ENCODE data around the gene AGRN.

The AGRN gene

DNA sequence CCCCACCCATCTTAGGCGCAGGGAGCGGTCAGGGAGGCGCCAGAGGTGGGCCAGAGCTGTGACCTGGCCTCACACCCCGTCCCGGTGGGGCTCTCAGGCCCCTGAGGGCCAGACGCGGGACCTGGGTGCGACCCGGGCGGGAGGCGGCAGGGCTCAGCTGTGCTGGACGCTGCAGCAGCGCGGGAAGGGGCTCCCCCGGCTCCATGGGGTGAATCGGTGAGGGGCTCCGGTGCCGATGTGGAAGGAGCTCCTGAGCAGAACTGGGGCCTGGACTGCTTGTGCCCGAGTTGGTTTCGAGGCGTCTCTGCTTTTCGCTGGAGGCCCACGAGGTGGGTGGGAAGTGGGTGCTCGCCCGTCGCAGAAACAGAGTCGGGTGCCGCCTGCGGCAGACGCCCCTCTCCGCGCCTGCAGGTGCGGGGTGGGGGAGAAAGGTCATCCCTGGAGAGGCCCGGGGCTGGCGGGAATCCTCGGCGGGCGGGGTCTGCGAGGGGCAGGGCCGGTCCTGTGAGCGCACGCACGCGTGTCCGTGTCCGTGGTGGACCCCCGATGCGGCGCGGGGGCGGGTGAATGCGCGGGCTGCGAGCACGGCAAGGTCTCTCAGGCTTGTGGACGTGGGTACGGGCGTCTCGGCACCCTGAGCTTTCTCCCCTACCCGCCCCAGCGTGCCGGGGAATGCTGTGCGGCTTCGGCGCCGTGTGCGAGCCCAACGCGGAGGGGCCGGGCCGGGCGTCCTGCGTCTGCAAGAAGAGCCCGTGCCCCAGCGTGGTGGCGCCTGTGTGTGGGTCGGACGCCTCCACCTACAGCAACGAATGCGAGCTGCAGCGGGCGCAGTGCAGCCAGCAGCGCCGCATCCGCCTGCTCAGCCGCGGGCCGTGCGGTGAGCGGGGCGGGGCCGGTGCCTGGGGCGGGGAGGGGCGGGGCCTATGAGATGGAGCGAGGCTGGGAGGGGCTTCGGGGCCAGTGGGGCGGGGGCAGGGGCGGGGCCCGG is 20.4 kb downstream of the AGRN start:
- H2BK15ac ChIP-seq (ENCODE audit: low read depth, poor library complexity, severe bottlenecking) = no peak overlapping the region
- WGBS = 12% methylated on average over 62 of the region's 99 CpGs
- H4K91ac ChIP-seq (ENCODE audit: low read length) = no peak overlapping the region
- H3K4ac ChIP-seq (ENCODE audit: low read depth in 1 of 2, low read length in 2 of 2) = no peak overlapping the region
- no peak overlapping the region for H4K8ac ChIP-seq (ENCODE audit: low read length)
- H3K18ac ChIP-seq (ENCODE audit: low read depth in 1 of 2, low read length in 2 of 2) = peak overlapping the region; percentile 17 to 46
- H3K4me2 ChIP-seq (ENCODE audit: low read length, poor library complexity, severe bottlenecking) = peak overlapping the region; percentile 85
- peak overlapping the region in 1 of 2 experiments; percentile 94 for H3K14ac ChIP-seq (ENCODE audit: low read length in 2 of 2)
- no peaks in the 10 kb centered on the region for H3K9me3 ChIP-seq (ENCODE audit: control insufficient read depth, low read length)
- no peak overlapping the region for H3K27ac ChIP-seq (ENCODE audit: low read length, poor library complexity, severe bottlenecking)
- DNase-seq = peak; percentile 87
- peaks cover 60% of the 10 kb centered on the region for H3K79me1 ChIP-seq (replicated peaks; ENCODE audit: low read length, poor library complexity, severe bottlenecking)
- H3K36me3 ChIP-seq (ENCODE audit: control insufficient read depth in 1 of 2, insufficient read depth in 2 of 2, low read depth in 1 of 2, low read length in 2 of 2) = peaks cover 0 to 90% of the 10 kb centered on the region in 2 experiments
- no peak overlapping the region for H3K9ac ChIP-seq (ENCODE audit: low read length)
- H3K27me3 ChIP-seq (ENCODE audit: control insufficient read depth in 1 of 2, insufficient read depth in 1 of 2, low read length in 2 of 2) = peaks cover 0 to 49% of the 10 kb centered on the region in 2 experiments
- H3K4me1 ChIP-seq (ENCODE audit: control insufficient read depth, insufficient read depth, low read depth, low read length) = peaks cover 35% of the 10 kb centered on the region
- peak overlapping the region; percentile 15 to 47 for H2BK12ac ChIP-seq (ENCODE audit: low read length in 2 of 2)
- no peak overlapping the region for H2BK5ac ChIP-seq (ENCODE audit: low read depth, low read length, poor library complexity, severe bottlenecking)
- peak overlapping the region in 1 of 2 experiments; percentile 64 for H3K23ac ChIP-seq (ENCODE audit: low read length in 2 of 2)
- peak overlapping the region; percentile 43 to 60 for H3K4me3 ChIP-seq (ENCODE audit: insufficient read depth in 1 of 2, low read depth in 1 of 2, low read length in 2 of 2)
- H2AK5ac ChIP-seq (ENCODE audit: low read length, severe bottlenecking) = no peak overlapping the region
- no peak overlapping the region for H2AFZ ChIP-seq (ENCODE audit: low read depth, low read length)
- H2BK120ac ChIP-seq (ENCODE audit: low read depth, low read length) = no peak overlapping the region

DNA sequence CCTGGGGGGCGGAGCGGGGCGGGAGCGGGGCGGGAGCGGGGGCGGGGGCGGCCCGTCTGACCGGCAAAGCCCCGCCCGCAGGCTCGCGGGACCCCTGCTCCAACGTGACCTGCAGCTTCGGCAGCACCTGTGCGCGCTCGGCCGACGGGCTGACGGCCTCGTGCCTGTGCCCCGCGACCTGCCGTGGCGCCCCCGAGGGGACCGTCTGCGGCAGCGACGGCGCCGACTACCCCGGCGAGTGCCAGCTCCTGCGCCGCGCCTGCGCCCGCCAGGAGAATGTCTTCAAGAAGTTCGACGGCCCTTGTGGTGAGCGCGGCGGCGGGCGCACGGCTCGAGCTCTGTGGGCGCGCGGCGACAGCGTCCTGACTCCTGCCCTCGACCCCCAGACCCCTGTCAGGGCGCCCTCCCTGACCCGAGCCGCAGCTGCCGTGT is 21.2 kb downstream of the AGRN start:
- WGBS = 51% methylated on average over 41 of the region's 60 CpGs
- Histone ChIP-seq H3K79me1 (replicated peaks; ENCODE audit: low read length, poor library complexity, severe bottlenecking) (peaks cover 56% of the 10 kb centered on the region), H3K4me2 (ENCODE audit: low read length, poor library complexity, severe bottlenecking) (peak overlapping the region; percentile 17), H3K23ac (ENCODE audit: low read length in 2 of 2) (no peak overlapping the region), H3K4ac (ENCODE audit: low read depth in 1 of 2, low read length in 2 of 2) (no peak overlapping the region), H3K9ac (ENCODE audit: low read length) (no peak overlapping the region), H2AK5ac (ENCODE audit: low read length, severe bottlenecking) (no peak overlapping the region), H3K18ac (ENCODE audit: low read depth in 1 of 2, low read length in 2 of 2) (peak overlapping the region in 1 of 2 experiments; percentile 83), H3K9me3 (ENCODE audit: control insufficient read depth, low read length) (no peaks in the 10 kb centered on the region), H3K4me3 (ENCODE audit: insufficient read depth in 1 of 2, low read depth in 1 of 2, low read length in 2 of 2) (peak overlapping the region in 1 of 2 experiments; percentile 9), H3K36me3 (ENCODE audit: control insufficient read depth in 1 of 2, insufficient read depth in 2 of 2, low read depth in 1 of 2, low read length in 2 of 2) (peaks cover 0 to 90% of the 10 kb centered on the region in 2 experiments), H3K27me3 (ENCODE audit: control insufficient read depth in 1 of 2, insufficient read depth in 1 of 2, low read length in 2 of 2) (peaks cover 0 to 41% of the 10 kb centered on the region in 2 experiments), H4K91ac (ENCODE audit: low read length) (peak overlapping the region; percentile 44), H2BK12ac (ENCODE audit: low read length in 2 of 2) (peak overlapping the region in 1 of 2 experiments; percentile 24), H3K27ac (ENCODE audit: low read length, poor library complexity, severe bottlenecking) (no peak overlapping the region), H2BK15ac (ENCODE audit: low read depth, poor library complexity, severe bottlenecking) (peak overlapping the region; percentile 34), H3K14ac (ENCODE audit: low read length in 2 of 2) (no peak overlapping the region), H2BK5ac (ENCODE audit: low read depth, low read length, poor library complexity, severe bottlenecking) (no peak overlapping the region), H4K8ac (ENCODE audit: low read length) (peak overlapping the region; percentile 74), H3K4me1 (ENCODE audit: control insufficient read depth, insufficient read depth, low read depth, low read length) (peaks cover 35% of the 10 kb centered on the region), H2BK120ac (ENCODE audit: low read depth, low read length) (no peak overlapping the region), H2AFZ (ENCODE audit: low read depth, low read length) (no peak overlapping the region)
- DNase-seq = no peak

DNA sequence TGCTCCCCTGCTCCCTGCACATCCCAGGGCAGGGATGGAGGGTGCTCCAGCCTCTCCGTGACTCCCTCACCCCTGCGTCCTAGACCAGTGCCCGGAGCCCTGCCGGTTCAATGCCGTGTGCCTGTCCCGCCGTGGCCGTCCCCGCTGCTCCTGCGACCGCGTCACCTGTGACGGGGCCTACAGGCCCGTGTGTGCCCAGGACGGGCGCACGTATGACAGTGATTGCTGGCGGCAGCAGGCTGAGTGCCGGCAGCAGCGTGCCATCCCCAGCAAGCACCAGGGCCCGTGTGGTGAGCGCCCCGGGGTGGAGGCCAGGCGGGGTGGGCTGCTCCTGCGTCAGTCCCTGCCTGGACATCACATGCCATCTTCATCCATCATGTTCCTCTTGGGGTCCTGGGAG is 22.0 kb downstream of the AGRN start:
- Histone ChIP-seq H3K9me3 (ENCODE audit: control insufficient read depth, low read length) (no peaks in the 10 kb centered on the region), H3K27ac (ENCODE audit: low read length, poor library complexity, severe bottlenecking) (no peak overlapping the region), H3K4ac (ENCODE audit: low read depth in 1 of 2, low read length in 2 of 2) (no peak overlapping the region), H3K36me3 (ENCODE audit: control insufficient read depth in 1 of 2, insufficient read depth in 2 of 2, low read depth in 1 of 2, low read length in 2 of 2) (peaks cover 0 to 90% of the 10 kb centered on the region in 2 experiments), H3K4me2 (ENCODE audit: low read length, poor library complexity, severe bottlenecking) (no peak overlapping the region), H3K27me3 (ENCODE audit: control insufficient read depth in 1 of 2, insufficient read depth in 1 of 2, low read length in 2 of 2) (peaks cover 0 to 35% of the 10 kb centered on the region in 2 experiments), H2AK5ac (ENCODE audit: low read length, severe bottlenecking) (no peak overlapping the region), H2BK15ac (ENCODE audit: low read depth, poor library complexity, severe bottlenecking) (no peak overlapping the region), H3K23ac (ENCODE audit: low read length in 2 of 2) (no peak overlapping the region), H3K4me3 (ENCODE audit: insufficient read depth in 1 of 2, low read depth in 1 of 2, low read length in 2 of 2) (no peak overlapping the region), H2AFZ (ENCODE audit: low read depth, low read length) (no peak overlapping the region), H3K18ac (ENCODE audit: low read depth in 1 of 2, low read length in 2 of 2) (no peak overlapping the region), H3K4me1 (ENCODE audit: control insufficient read depth, insufficient read depth, low read depth, low read length) (peaks cover 35% of the 10 kb centered on the region), H2BK12ac (ENCODE audit: low read length in 2 of 2) (no peak overlapping the region), H3K9ac (ENCODE audit: low read length) (no peak overlapping the region), H4K8ac (ENCODE audit: low read length) (no peak overlapping the region), H3K79me1 (replicated peaks; ENCODE audit: low read length, poor library complexity, severe bottlenecking) (peaks cover 56% of the 10 kb centered on the region), H2BK5ac (ENCODE audit: low read depth, low read length, poor library complexity, severe bottlenecking) (no peak overlapping the region), H3K14ac (ENCODE audit: low read length in 2 of 2) (no peak overlapping the region), H2BK120ac (ENCODE audit: low read depth, low read length) (no peak overlapping the region), H4K91ac (ENCODE audit: low read length) (no peak overlapping the region)
- no peak for DNase-seq
- 95% methylated on average over 25 of the region's 25 CpGs for WGBS

DNA sequence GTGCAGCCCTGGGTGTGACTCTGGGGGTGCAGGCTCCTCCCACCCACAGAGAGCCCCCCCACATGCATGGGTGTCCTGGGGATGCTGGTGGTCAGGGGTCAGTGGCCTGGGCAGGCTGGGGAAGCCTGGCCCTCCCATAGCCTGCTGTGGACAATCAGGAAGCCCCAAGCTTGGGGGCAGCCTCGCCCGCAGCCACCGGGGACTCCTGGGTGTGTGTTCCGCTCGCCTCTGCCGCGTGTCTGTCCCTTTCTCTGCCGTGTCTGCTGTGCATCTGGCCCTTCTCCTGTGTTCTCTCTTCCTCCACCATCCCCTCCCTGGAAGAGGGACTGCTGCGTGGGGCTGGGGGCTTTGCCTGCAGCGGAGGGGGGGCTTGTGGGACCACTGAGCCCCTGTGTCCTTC is 22.9 kb downstream of the AGRN start:
- Histone ChIP-seq H2BK12ac (ENCODE audit: low read length in 2 of 2) (no peak overlapping the region), H3K4ac (ENCODE audit: low read depth in 1 of 2, low read length in 2 of 2) (no peak overlapping the region), H2BK120ac (ENCODE audit: low read depth, low read length) (no peak overlapping the region), H3K4me3 (ENCODE audit: insufficient read depth in 1 of 2, low read depth in 1 of 2, low read length in 2 of 2) (no peak overlapping the region), H3K18ac (ENCODE audit: low read depth in 1 of 2, low read length in 2 of 2) (no peak overlapping the region), H3K23ac (ENCODE audit: low read length in 2 of 2) (no peak overlapping the region), H4K91ac (ENCODE audit: low read length) (no peak overlapping the region), H4K8ac (ENCODE audit: low read length) (peak overlapping the region; percentile 62), H3K36me3 (ENCODE audit: control insufficient read depth in 1 of 2, insufficient read depth in 2 of 2, low read depth in 1 of 2, low read length in 2 of 2) (peaks cover 0 to 90% of the 10 kb centered on the region in 2 experiments), H2BK5ac (ENCODE audit: low read depth, low read length, poor library complexity, severe bottlenecking) (no peak overlapping the region), H3K27ac (ENCODE audit: low read length, poor library complexity, severe bottlenecking) (no peak overlapping the region), H3K27me3 (ENCODE audit: control insufficient read depth in 1 of 2, insufficient read depth in 1 of 2, low read length in 2 of 2) (peaks cover 0 to 25% of the 10 kb centered on the region in 2 experiments), H3K9ac (ENCODE audit: low read length) (no peak overlapping the region), H3K14ac (ENCODE audit: low read length in 2 of 2) (no peak overlapping the region), H3K9me3 (ENCODE audit: control insufficient read depth, low read length) (no peaks in the 10 kb centered on the region), H3K4me2 (ENCODE audit: low read length, poor library complexity, severe bottlenecking) (no peak overlapping the region), H2AK5ac (ENCODE audit: low read length, severe bottlenecking) (no peak overlapping the region), H3K4me1 (ENCODE audit: control insufficient read depth, insufficient read depth, low read depth, low read length) (peaks cover 29% of the 10 kb centered on the region), H2BK15ac (ENCODE audit: low read depth, poor library complexity, severe bottlenecking) (no peak overlapping the region), H3K79me1 (replicated peaks; ENCODE audit: low read length, poor library complexity, severe bottlenecking) (peaks cover 51% of the 10 kb centered on the region), H2AFZ (ENCODE audit: low read depth, low read length) (no peak overlapping the region)
- 91% methylated on average over 10 of the region's 10 CpGs for WGBS
- no peak for DNase-seq
